PC-3 (cell line): ENCODE results near the gene PNMA8A.
"Not testable (repeated sequence)": the region's sequence is repeated elsewhere in the genome, so short reads cannot be mapped to it uniquely, and the experiment has no call there.

Experiments
- CTCF ChIP-seq: fragments of 300-600 bp; sonication (generic); conservative IDR thresholded peaks from 2 replicates; pipeline ENCODE4 v1.5.1; 2017; ENCODE audit warnings: antibody characterized with exemption, low read depth, mild to moderate bottlenecking, low read length
- EZH2 ChIP-seq: fragments of 300-600 bp; sonication (generic); IDR thresholded peaks from one replicate; pipeline ENCODE4 v1.6.1; 2017; ENCODE audit warnings: antibody characterized with exemption, mild to moderate bottlenecking, low read length; ENCODE audit not compliant: unreplicated experiment
- EZH2phosphoT487 ChIP-seq: fragments of 300-600 bp; sonication (generic); IDR thresholded peaks from 2 replicates; pipeline ENCODE4 v1.6.1; 2018; ENCODE audit warnings: mild to moderate bottlenecking, antibody characterized with exemption, low read length, borderline replicate concordance

GRCh38 chr19:46433470-46433869, 37.9 kb downstream of the PNMA8A start:
- not testable (repeated sequence) for TF ChIP-seq CTCF, EZH2, EZH2phosphoT487
